ENCODE measurements around the gene MRPS22. TPM values are rescaled to one million over a fixed set of nuclear protein-coding genes. Genes with fewer than 3 reads are reported as not detected.

Gene MRPS22
- total RNA-seq, 1 experiment from 2014 or later, result 95.1 TPM

GRCh38 chr3:139318826-139319225, 25.0 kb upstream of the MRPS22 start:
- no TSS peak for BruUV-seq (replicated peaks)
- intact Hi-C loops (cut with micrococcal nuclease), result loop anchor here (10.0 kb wide), 1 partner anchor 724 kb away; the partner anchor contains the start of gene CEP70
- no peak for DNase-seq (ENCODE audit: low read depth, low spot score)
- Histone ChIP-seq H3K4me3 (replicated peaks in 1 of 2; ENCODE audit: low read depth in 1 of 2, low read length in 2 of 2) (no peak overlapping the region), H3K4me2 (ENCODE audit: low read length) (peak overlapping the region; percentile 72), H3K27ac (ENCODE audit: low read depth, low read length) (peak overlapping the region; percentile 94), H4K20me1 (ENCODE audit: insufficient read depth) (no peaks in the 10 kb centered on the region), H3K9ac (ENCODE audit: low read length) (peak overlapping the region; percentile 62), H2AFZ (ENCODE audit: low read depth, low read length, poor library complexity, severe bottlenecking) (no peak overlapping the region), H3K9me2 (ENCODE audit: insufficient read depth) (no peaks in the 10 kb centered on the region), H3K36me3 (ENCODE audit: control insufficient read depth in 1 of 2, insufficient read depth in 2 of 2, low read length in 2 of 2) (no peaks in the 10 kb centered on the region), H3K27me3 (ENCODE audit: insufficient read depth, low read length) (no peaks in the 10 kb centered on the region), H3K79me2 (ENCODE audit: insufficient read depth, low read length) (no peaks in the 10 kb centered on the region), H3K4me1 (ENCODE audit: control insufficient read depth in 1 of 2, insufficient read depth in 2 of 2, low read length in 2 of 2) (peaks cover 61 to 81% of the 10 kb centered on the region in 2 experiments), H3K9me3 (ENCODE audit: control insufficient read depth in 1 of 2, insufficient read depth in 1 of 2, low read depth in 1 of 2, low read length in 2 of 2) (no peaks in the 10 kb centered on the region)
- no peak for ATAC-seq
- POLR2A ChIA-PET, result interaction anchor here (0.8 to 15.9 kb wide), 5 partner anchors 10 to 726 kb away, joined by 3 to 198 read pairs (median 7); no protein-coding TSS in a partner anchor
- CTCF ChIA-PET, result interaction anchor here (1.1 to 5.5 kb wide), 9 partner anchors 8 to 403 kb away, joined by 3 to 66 read pairs (median 8); no protein-coding TSS in a partner anchor
- TF ChIP-seq REST (IDR thresholded peaks at IDR 0.05; ENCODE audit: low read depth) (no peak), CBX3 (IDR thresholded peaks at IDR 0.05; ENCODE audit: low read depth) (no peak), EZH2 (IDR thresholded peaks at IDR 0.05) (no peak), CEBPB (IDR thresholded peaks at IDR 0.05; ENCODE audit: low read depth) (no peak), SRF (IDR thresholded peaks at IDR 0.05; ENCODE audit: low read depth) (no peak), EGR1 (IDR thresholded peaks at IDR 0.05; ENCODE audit: low read depth) (no peak), YY1 (IDR thresholded peaks at IDR 0.05; ENCODE audit: extremely low read depth, insufficient replicate concordance, low read depth, low read length) (no peak), ZNF274 (IDR thresholded peaks at IDR 0.05; ENCODE audit: low read depth, low read length) (no peak), FOSL1 (IDR thresholded peaks at IDR 0.05; ENCODE audit: low read depth) (no peak), JUND (IDR thresholded peaks at IDR 0.05) (no peak), SP1 (IDR thresholded peaks at IDR 0.05; ENCODE audit: low read depth) (no peak), POLR2AphosphoS5 (IDR thresholded peaks at IDR 0.05; ENCODE audit: low read depth, low read length) (no peak)
- RAD21 ChIA-PET (ENCODE audit: low non-redundant PET in 1 of 2, low total read pairs in 2 of 2, uncharacterized antibody in 2 of 2, unreplicated experiment in 2 of 2), result interaction anchor here in 1 of 2 experiments (2.7 kb wide), 1 partner anchor 206 kb away, joined by 7 read pairs; no protein-coding TSS in a partner anchor

Measured in HCT116 (cell line).